Brain pericyte (primary cell): ENCODE data around the gene C14orf39.

Source experiments
- DNase-seq: peaks from one replicate; pipeline ENCODE4 v3.0.0-alpha.2; 2012; ENCODE audit warnings: low read depth, low spot score

Gene C14orf39, protein sequence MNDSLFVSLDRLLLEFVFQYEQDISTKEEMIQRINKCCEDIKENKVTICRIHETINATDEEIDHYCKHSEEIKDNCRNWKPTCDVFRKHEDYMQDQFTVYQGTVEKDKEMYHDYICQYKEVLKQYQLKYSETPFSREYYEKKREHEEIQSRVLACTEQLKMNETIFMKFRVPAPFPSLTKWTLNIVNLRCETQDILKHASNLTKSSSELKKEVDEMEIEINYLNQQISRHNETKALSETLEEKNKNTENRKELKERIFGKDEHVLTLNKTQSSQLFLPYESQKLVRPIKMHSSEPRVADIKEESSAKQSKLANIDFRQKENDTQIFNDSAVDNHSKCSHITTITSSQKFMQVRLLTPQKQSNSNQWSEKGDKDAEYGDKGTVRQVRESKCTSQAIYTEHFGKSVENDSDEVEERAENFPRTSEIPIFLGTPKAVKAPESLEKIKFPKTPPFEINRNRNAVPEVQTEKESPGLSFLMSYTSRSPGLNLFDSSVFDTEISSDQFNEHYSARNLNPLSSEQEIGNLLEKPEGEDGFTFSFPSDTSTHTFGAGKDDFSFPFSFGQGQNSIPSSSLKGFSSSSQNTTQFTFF

DNA sequence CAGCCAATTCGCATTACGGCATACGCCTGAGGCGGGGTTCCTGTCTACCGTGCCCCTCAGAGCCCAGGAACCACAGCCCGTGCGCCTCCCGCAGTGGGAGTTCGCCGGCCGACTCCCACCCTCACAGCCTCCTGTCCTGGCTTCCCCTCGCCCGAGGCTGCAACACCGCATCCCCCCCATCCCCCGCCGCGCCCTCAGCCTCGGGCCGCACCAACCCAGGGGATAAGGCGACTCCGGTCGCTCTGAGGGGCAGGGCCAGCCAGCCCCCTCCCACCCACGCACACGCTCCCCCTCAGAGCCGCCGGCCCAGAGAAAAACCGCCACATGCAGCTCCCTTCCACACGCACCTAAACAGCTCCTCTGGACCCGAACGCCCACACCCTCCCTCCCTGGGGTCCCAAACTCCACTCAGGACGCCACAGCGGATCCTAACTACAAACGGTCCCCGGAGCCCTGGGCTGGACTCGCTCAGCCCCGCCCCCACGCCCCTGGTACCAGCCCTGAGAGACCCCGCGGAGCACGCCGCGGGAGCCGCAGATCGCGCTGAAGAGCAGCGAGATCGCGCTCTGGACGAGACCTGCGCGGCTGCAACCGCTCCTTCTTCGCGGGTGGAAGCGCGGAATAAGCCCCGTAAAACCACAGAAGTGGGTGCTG lies at the start of gene C14orf39:
C14orf39 (minus strand) TSS at position 466 of the 654 bp plus-strand sequence. CDS start 985 bp downstream, outside the sequence.
- no peak for DNase-seq

DNA sequence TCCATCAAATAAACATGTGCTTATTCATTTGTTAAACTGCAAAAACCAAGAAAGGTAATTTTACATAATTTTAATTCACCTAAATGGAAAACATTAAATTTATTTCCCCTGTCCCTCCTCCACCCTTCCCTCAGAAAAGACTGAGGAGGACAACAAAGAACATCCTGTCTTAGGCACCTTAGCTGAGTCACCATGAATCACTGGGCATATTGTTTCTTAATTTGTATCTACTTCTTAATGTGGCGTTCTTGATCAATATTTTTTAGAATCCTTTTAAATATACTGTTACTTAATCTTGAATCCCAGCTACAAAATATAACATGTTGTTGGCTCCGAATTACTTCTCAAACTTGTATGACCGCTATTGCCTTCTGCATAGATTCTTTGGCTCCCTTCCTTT lies 46.6 kb upstream of the C14orf39 start:
- DNase-seq: no peak

DNA sequence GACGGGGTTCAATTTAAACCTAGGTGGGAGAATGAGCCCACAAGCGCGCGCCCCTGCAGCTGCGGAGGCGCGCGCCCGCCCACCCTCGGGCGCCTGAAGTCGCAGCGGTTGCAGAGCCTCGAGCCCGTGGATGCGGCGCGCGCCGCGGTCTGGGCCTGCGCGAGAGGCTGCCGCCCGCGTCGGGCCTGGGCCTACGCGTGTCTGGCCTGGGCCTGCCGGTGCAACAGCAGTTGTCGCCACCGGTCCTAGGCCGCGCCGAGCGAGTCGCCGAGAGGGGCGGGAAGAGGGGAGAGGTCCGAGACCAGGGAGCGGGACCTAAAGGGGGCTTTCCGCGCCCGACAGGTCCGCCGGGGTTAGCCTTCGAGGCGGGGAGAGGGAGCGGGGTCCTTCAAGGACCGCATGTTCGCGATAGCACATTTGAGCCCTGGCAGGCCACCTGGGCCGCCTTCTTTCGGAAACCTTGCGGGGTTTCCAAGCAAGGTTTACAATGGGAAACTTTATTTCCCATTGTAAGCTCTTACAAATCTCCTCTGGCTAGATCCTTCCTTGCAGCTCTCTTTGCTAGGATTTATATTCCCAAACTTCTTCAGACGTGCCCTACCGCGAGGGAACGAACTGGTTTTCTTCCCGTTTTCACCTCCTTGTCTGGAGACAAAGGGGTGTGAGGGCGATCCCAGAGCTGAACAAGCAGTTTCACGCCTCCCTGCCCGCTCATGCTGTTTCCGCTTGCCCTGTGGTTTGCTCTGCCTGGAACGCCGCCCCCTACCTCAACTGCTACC lies 29.8 kb upstream of the C14orf39 start:
- DNase-seq: no peak

DNA sequence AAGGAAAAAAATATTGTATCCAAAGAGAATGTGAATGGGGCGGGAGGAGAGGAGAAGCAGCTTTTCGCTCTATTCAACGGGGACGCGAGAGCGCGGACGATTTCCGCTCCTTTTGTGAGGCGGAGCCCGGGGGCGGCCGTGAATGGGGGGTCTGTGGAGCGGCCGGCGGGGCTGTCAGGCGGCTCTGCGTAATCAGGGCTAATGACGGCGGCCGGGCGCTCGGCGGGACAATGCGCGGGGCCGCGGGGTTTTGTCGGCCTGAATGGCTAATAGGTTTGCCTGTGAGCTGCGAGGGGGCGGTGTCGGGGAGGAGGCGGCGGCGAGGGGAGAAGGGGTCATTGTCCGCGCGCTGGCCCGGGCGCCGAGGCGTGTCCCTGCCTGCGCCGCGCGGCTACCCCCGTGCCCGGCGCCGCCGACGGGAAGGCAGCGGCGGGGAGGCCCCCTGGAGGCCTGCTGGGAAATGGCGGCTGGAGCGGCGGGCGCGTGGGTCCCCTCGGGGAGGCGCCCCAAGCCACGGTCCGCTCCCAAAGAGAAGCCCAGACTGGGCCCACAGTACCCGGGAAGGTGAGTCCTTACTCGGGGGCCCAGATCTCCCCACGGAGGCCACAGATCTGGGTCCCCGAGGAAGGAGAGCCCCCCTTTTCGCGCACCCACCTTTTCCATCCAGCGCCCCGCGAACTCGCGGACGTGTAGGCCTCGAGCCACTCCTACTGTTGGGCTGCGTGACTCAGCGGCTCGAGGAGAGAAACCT lies 29.1 kb upstream of the C14orf39 start:
- no peak for DNase-seq

DNA sequence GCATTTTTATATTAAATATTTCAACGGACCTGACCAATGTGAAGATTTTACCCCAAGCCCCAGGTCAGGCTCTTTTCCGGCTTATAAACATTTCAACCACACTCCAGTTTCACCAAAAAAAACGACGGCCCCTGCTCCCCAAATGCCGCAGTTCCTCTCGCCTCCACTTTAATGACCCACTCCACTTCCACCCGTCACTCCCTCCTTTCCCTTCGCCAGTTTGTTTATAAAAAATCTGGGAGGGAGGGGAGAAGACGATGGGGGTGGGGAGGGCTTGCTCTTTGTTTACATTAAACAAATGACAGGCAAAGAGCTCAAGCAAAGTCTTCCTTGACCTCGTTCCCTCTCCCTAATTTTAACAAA lies 28.5 kb upstream of the C14orf39 start:
- no peak for DNase-seq

DNA sequence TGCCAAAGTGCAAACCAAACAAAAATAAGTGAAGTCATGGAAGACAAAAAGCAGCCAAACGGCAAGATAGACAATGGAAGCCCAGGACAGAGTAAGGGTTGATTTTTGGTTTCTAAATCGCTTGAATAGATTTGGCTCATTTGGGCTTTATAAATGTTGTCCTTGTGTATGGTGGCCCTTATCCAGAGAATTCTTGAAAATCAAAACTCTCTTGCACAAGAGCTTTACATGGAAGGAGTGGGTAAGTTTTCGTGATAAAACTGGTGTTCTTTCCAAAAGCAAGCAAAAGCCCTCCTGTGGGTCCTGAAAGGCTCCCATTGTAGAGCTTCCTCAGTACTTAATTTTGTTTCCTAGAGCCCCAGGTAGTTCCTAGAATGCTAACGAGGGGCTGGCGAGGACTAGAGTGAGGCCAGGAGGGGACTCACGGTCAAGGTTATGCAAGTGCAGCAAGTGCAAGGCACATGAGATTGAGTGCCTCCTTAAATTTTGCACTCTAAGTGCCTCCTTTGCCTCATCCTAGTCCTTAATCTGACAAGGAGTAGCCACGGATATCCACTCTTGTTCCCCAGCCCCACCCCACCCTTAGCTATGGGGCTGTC lies 27.2 kb upstream of the C14orf39 start:
- DNase-seq: no peak

DNA sequence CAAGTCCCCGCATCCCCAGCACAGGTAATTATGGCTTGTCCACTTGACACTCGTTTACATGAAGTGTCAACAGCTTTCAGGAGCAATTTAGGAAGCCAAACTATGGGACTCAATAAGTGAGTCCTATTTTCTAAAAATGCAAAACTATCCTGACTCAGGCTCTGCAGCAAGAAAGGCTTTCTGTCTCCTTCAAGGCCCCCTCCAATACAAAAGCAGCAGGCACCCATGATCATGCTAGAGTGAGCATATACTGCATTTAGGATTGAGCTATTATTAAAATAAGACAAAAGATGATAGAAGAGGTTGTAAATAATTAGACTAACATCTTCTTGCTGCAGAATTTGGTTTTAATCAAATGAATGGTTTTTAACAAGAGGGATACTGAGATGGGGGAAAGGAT lies 26.3 kb upstream of the C14orf39 start:
- no peak for DNase-seq

DNA sequence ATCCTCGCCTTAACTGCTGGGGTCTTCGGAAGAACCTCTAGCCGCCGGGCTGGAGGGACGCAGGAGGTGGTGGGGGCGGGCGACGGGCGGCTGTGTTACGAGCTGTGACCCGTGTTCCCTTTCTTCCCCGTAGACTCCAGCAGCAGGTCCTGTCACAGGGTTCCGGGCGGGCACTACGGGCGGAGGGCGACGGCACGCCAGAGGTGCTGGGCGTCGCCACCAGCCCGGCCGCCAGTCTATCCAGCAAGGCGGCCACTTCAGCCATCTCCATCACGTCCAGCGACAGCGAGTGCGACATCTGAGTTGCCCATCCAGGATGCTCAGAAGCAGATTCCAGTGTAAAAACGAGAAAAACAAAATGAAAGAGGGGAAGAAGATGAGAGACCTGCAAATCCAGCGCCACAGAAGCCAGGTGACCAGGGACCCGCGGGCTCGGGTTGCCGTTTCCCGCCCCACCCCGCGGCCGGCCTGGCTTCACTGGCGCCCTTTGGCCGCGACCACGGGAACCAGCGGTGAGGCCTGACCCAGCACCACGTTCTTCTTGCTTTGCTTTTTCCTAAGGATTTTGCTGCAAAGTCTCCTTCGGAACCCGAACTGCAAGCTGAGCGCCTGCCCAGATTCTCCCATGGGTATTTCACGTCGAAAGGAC lies 25.2 kb upstream of the C14orf39 start:
- DNase-seq: no peak

DNA sequence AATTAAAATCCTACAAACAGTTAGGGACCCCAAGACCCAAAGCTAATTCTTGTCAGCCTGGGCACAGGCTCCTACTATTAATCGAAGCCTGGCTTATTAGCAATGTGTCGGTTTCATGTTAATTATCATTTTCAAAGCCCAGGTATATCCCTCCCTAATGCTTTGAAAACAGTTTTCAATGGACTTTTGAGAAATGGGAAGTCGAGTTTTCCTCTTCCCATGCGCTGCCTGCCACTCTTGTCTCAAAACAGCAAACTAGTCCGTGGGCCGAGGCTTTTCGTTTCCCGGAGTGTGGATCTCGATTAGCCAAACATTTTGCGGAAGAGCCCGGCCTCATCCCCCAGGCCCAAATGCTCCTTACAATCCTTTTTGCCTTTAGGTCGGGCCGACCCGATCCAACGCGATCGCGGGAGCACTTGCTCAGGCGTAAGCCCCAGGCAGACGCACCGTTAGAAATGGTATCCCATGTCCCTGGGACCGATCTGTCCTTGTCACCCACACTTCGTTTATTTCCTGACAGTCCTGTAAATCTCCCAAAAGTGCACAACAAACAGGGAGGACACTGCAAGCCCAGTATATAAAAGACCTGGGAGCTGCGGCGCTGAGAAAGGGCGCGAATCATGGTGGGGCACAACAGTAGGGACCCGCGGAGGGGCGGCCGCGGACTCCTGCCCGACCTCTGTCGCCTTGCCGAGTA lies 24.5 kb upstream of the C14orf39 start:
- DNase-seq: no peak

DNA sequence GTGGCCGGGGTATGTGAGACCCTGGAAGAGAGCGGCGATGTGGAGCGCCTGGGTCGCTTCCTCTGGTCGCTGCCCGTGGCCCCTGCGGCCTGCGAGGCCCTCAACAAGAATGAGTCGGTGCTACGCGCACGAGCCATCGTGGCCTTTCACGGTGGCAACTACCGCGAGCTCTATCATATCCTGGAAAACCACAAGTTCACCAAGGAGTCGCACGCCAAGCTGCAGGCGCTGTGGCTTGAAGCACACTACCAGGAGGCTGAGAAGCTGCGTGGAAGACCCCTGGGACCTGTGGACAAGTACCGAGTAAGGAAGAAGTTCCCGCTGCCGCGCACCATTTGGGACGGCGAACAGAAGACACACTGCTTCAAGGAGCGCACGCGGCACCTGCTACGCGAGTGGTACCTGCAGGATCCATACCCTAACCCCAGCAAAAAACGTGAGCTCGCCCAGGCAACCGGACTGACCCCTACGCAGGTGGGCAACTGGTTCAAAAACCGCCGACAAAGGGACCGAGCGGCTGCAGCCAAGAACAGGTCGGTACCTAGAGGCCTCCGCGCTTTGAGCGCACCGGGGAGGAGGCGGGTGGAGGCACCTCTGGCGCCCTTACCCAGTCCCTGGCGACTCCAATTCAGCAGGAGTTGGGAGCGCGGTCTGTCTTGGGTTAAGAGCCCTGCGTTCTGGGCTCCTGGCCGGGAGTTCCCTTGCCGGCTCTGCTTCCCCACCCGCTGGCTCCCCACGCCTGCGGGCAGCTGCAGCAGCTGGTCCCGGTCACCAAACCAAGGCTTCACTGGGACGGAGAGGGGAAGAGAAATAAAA lies 23.8 kb upstream of the C14orf39 start:
- DNase-seq: no peak

DNA sequence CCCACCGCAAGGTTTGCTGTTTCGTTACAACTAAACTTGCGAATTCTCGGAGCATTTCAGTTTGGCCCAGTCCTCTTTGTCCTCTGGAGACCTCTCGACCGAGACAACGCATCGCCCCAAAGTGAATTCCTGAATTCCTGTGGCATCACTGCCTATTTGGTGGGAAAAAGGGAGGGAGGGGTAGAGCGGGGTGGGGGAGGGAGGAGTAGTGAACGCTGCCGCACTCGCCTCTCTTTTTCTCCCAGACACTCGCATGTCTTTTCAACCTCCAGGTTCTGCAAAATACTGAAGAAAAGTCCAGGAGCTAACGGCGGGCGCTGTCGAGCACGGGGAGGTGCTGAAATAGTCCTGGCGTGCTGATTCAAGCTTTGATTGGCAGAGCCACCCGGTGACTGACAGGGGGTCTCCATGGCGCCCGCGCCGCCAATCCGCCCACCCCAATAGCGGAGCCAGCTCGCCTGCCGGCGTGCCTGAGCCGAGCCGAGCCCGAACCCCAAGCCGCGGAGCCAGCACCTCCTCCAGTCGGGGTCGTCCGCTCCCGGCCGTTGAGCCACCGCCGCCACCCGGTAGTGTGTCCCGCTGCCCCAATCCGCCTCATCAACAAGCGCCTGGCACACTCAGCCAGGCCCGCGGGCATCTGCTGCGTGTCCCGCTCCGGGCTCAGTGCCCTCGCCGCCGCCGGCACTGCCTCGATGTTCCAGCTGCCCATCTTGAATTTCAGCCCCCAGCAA lies 23.0 kb upstream of the C14orf39 start, which contains the start of gene SIX6:
SIX6 (plus strand) TSS at position 440 of the 731 bp plus-strand sequence; CDS start at position 693, 253 bp downstream.
- DNase-seq: no peak

DNA sequence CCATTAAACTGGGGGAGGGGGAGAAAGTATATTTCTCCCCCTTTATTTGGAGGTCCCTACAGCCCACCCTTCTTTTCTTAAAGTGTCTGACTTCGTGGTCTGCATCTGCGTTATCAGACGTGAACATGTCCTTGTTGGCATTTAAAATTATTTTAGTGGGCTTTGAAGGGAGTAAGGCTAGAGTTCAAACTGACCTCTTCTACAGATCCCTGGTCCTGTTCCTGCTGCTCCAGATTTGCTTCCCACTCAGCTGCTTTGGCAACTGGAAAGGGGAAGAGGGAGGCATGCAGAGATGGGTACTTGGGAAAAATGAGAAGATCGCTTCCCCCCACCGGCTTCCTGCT lies 22.5 kb upstream of the C14orf39 start:
- no peak for DNase-seq

DNA sequence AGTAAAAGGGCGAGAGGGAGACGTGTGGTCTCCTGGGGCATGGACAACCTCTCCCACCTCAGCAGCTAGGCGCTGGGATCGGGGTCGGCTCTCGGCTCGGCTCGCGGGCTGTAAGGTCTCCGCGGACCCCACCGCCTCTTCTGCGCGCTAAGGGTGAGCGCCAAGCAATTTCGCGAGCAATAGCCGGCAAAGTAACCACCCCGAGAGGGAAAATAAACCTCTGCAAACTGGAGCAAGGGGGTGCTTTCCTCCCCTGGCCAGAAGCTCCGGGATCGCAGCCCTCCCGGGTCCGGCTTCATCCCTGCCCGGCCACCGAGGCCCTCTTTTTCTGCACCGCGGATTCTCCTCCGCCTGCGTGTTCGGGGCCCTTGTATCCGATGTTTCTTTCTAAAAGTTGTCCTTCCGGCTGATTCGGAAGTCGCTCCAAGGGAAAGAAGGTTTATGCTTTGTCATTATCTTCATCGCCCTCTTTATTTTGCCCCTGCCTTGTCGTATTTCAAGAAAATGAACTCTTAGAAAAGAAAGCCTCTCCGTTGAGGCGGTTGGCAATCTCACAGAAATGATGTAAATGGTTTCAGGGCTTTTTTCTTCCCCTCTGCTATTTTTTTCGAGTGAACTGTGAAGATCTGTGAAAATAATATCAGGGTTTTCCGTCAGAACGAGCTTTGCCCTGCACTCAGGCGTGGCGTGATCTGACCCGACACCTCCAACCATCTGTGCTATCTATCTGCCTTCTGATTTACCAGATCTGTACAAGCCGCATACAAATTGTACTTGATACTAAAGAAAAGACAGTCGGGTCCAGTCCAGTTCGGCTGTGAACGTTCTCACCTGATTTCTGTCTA lies 21.3 kb upstream of the C14orf39 start:
- DNase-seq: no peak

DNA sequence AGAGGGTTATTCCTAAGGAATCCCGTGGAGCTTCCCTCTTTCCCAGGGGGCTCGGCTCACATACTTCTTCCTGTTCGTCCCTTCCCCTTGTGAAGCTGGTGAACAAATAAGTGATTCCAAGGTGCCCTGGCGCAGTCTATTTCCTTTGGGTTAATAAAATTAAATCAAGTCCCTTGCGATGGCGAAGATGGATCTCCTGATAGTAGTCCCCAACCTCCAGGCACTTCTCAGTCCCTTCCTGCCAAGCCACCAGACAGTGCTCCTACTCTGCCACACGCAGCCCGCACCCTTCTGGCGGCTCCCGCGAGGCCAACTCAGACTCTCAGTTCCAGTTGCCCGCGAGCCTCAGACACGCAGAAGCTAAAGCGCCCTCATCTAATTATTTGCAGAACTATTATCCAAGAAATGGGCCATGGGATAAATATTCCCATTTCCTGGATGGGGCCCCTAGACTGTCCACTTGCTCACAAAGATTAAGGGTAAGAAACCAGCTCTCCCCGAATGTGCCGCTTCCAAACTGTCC lies 20.7 kb upstream of the C14orf39 start:
- DNase-seq: no peak

DNA sequence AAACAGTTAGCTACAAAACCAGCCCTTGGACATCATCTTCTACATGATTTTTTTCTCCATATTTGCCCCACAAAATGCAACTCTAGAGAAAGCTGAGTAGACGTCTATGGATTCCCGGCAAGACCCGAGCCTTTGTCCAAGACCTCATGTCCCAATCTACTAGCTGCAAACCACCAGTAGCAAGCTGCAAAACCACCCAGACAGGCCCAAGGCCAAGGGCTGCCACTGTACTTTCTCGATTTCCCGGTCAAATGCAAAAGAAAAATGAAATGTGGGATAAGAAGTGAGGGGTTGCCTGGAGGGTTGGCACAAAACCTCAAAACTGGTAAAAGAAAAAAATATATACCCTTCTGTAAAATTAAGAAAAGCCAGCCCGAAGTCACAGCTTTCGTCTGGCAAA lies 20.1 kb upstream of the C14orf39 start:
- DNase-seq: no peak

DNA sequence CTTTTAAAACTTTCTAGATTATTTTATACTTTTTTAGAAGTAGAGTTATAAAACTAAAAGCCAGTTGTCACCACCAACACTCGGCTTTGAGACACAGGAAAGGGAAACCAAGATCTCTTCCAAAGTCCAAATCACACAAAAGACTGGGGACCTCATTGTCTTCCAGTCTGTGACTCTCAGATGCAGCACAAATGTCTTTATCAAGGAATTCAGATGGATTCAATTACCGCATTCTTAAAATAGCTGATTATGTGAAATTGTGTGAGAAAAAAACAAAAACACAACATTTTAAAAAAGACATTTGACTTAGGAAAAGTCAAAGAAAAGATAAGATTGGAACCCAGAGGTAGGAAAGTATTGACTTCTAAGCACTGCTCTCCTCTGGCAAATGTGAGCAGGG lies 19.6 kb upstream of the C14orf39 start:
- no peak for DNase-seq

DNA sequence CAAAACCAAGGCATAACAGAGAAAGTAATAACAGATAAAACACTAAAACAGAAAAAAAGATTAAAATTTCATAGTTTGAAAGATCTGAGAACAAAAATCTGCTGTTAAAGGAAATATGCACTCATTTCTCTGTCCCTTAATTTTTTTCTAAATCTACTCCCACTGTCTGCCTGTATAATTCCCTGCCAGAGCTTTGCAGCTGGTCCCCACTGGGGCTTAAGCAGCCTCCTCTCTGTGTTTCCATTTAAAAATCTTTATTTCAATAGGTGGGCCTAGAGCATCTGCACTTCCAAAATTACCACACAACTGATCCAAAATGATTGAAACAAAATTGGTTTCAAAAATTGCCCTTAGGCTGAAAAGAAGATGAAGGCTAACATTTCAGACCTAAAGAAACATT lies 16.7 kb upstream of the C14orf39 start:
- DNase-seq: no peak
